OCI-LY7 (cell line): ENCODE results near the gene POLR3H. TPM values are rescaled to one million over a fixed set of nuclear protein-coding genes. Genes with fewer than 3 reads are reported as not detected.

ENCODE experiments used
- BruUV-seq: library from RNA; stranded (reverse); fragments of 400-500 nt; replicated peaks from 2 replicates; lab custom pipeline; 2021; lab: Mats Ljungman, UMichigan
- CTCF ChIA-PET: fragments of 300-600 bp; sonication (Branson Sonifier 250); formaldehyde crosslinking; loops from one replicate; lab custom pipeline; 2022; ENCODE audit warnings: antibody characterized with exemption; ENCODE audit not compliant: unreplicated experiment; lab: Charles Lee
- POLR2A ChIA-PET: fragments of 300-600 bp; sonication (Branson Sonifier 250); formaldehyde crosslinking; loops from one replicate; lab custom pipeline; 2022; ENCODE audit warnings: antibody characterized with exemption; lab: Charles Lee
- DNase-seq: peaks from one replicate; pipeline ENCODE4 v3.0.0-alpha.2; 2015; ENCODE audit warnings: low spot score
- H2AFZ ChIP-seq: fragments of 200-600 bp; sonication (generic), shearing (Covaris generic); 2 replicates; pipeline ENCODE4 v1.6.1; 2014; ENCODE audit warnings: mild to moderate bottlenecking, antibody characterized with exemption, low read length, moderate library complexity
- H3K27ac ChIP-seq: fragments of 200-600 bp; sonication (generic); 2 replicates; pipeline ENCODE4 v1.5.1; 2014; ENCODE audit warnings: mixed run types, low read depth, mild to moderate bottlenecking, moderate library complexity, low read length, inconsistent platforms; ENCODE audit not compliant: poor library complexity, severe bottlenecking
- H3K36me3 ChIP-seq: fragments of 200-600 bp; sonication (generic); 2 replicates; pipeline ENCODE4 v1.6.1; 2014; ENCODE audit warnings: mild to moderate bottlenecking, antibody characterized with exemption, low read length, moderate library complexity, mixed read lengths; ENCODE audit not compliant: insufficient read depth
- H3K4me1 ChIP-seq: fragments of 200-600 bp; sonication (generic); 2 replicates; pipeline ENCODE4 v1.5.1; 2014; ENCODE audit warnings: mild to moderate bottlenecking, low read length; ENCODE audit not compliant: insufficient read depth, poor library complexity, severe bottlenecking
- H3K4me2 ChIP-seq: fragments of 200-600 bp; sonication (generic); 2 replicates; pipeline ENCODE4 v1.6.1; 2014; ENCODE audit warnings: mild to moderate bottlenecking, low read length
- H3K4me3 ChIP-seq: fragments of 200-600 bp; sonication (generic); 2 replicates; pipeline ENCODE4 v1.5.1; 2014; ENCODE audit warnings: mild to moderate bottlenecking, low read depth, low read length; ENCODE audit not compliant: poor library complexity, severe bottlenecking
- H3K79me2 ChIP-seq: fragments of 200-600 bp; sonication (generic); 2 replicates; pipeline ENCODE4 v1.6.1; 2016; ENCODE audit warnings: low read depth, mild to moderate bottlenecking, low read length, moderate library complexity, mixed read lengths; ENCODE audit not compliant: insufficient read depth
- H3K9me2 ChIP-seq: fragments of 200-600 bp; sonication (generic); 2 replicates; pipeline ENCODE4 v1.6.1; 2016; ENCODE audit warnings: mild to moderate bottlenecking, low read length, mixed read lengths; ENCODE audit not compliant: insufficient read depth
- H3K9me3 ChIP-seq: fragments of 200-600 bp; sonication (generic); 2 replicates; pipeline ENCODE4 v1.6.1; 2014; ENCODE audit warnings: mild to moderate bottlenecking, mixed run types, low read length, mixed read lengths
- H4K20me1 ChIP-seq: fragments of 200-600 bp; sonication (generic); 2 replicates; pipeline ENCODE4 v1.6.1; 2014; ENCODE audit warnings: mild to moderate bottlenecking, antibody characterized with exemption, low read length, moderate library complexity, mixed read lengths; ENCODE audit not compliant: insufficient read depth
- CTCF ChIP-seq: fragments of 200-600 bp; sonication (generic); conservative IDR thresholded peaks from 2 replicates; pipeline ENCODE4 v1.5.1; 2014; ENCODE audit warnings: mild to moderate bottlenecking, antibody characterized with exemption, low read length, moderate library complexity, mixed read lengths
- EZH2phosphoT487 ChIP-seq: fragments of 200-600 bp; sonication (generic); IDR thresholded peaks from 2 replicates; pipeline ENCODE4 v1.6.1; 2018; ENCODE audit warnings: low read depth, borderline replicate concordance, mild to moderate bottlenecking, mixed run types, antibody characterized with exemption, low read length, moderate library complexity, mixed read lengths
- intact Hi-C: fragments of 100-400 bp; cut with micrococcal nuclease; formaldehyde crosslinking; loops from one replicate; pipeline ENCODE4 v1.10.0; 2022; ENCODE audit not compliant: unreplicated experiment
- total RNA-seq, 2 experiments: library from RNA; depleted of rRNA in 1 of 2; stranded (reverse); fragments of >200 nt in 1 of 2; shearing (Covaris generic) in 1 of 2; gene quantifications; 2 replicates each; pipeline ENCODE4 v1.2.3, GENCODE V29; 2014 to 2022

POLR3H gene
- total RNA-seq, 2 experiments from 2014 or later: 28.5 to 48.3 TPM

GRCh38 chr22:41521126-41521525 is 23.1 kb downstream of the POLR3H start:
- Histone ChIP-seq H4K20me1 (no peaks in the 10 kb centered on the region), H3K79me2 (no peaks in the 10 kb centered on the region), H3K4me2 (no peak overlapping the region), H3K9me3 (no peaks in the 10 kb centered on the region), H3K27ac (no peak overlapping the region), H3K4me1 (no peaks in the 10 kb centered on the region), H2AFZ (no peak overlapping the region), H3K9me2 (no peaks in the 10 kb centered on the region), H3K36me3 (peaks cover 88% of the 10 kb centered on the region), H3K4me3 (no peak overlapping the region)
- TF ChIP-seq CTCF (no peak), EZH2phosphoT487 (no peak)
- POLR2A ChIA-PET: no interaction called here
- TSS peak; percentile 16 for BruUV-seq
- intact Hi-C loops: no loop called here
- DNase-seq: no peak
- CTCF ChIA-PET: no interaction called here

GRCh38 chr22:41518048-41518347 is 26.3 kb downstream of the POLR3H start:
- no peaks in the 10 kb centered on the region for H3K9me2 ChIP-seq
- POLR2A ChIA-PET: no interaction called here
- BruUV-seq: no TSS peak
- intact Hi-C loops: no loop called here
- no peaks in the 10 kb centered on the region for H3K9me3 ChIP-seq
- no peak for DNase-seq
- H3K36me3 ChIP-seq: peaks cover 88% of the 10 kb centered on the region
- CTCF ChIA-PET: interaction anchor here (0.8 kb wide), 1 partner anchor 114 kb away, joined by 5 read pairs; no protein-coding TSS in a partner anchor
- no peak overlapping the region for H3K4me3 ChIP-seq
- no peak overlapping the region for H2AFZ ChIP-seq
- H4K20me1 ChIP-seq: no peaks in the 10 kb centered on the region
- no peak for TF ChIP-seq EZH2phosphoT487
- TF ChIP-seq CTCF: peak; percentile 47; the same call in 1 of the 2 replicates
- no peak overlapping the region for H3K4me2 ChIP-seq
- no peak overlapping the region for H3K27ac ChIP-seq
- no peaks in the 10 kb centered on the region for H3K79me2 ChIP-seq
- H3K4me1 ChIP-seq: no peaks in the 10 kb centered on the region

- ChIA-PET CTCF (interaction anchor here (0.7 to 0.8 kb wide), 2 partner anchors 99 to 114 kb away, joined by 3 to 5 read pairs; no protein-coding TSS in a partner anchor), POLR2A (interaction anchor here (0.6 kb wide), 1 partner anchor 808 kb away, joined by 3 read pairs; no protein-coding TSS in a partner anchor)
- no peaks in the 10 kb centered on the region for H3K79me2 ChIP-seq
- no peak for DNase-seq
- no peak overlapping the region for H3K4me2 ChIP-seq
- intact Hi-C loops: loop anchor here (1.0 kb wide), 1 partner anchor 114 kb away; no protein-coding TSS in a partner anchor
- no peaks in the 10 kb centered on the region for H3K4me1 ChIP-seq
- H4K20me1 ChIP-seq: no peaks in the 10 kb centered on the region
- no peak overlapping the region for H3K4me3 ChIP-seq
- H3K27ac ChIP-seq: no peak overlapping the region
- TF ChIP-seq CTCF (peak; percentile 85), EZH2phosphoT487 (no peak)
- no peaks in the 10 kb centered on the region for H3K9me2 ChIP-seq
- BruUV-seq: no TSS peak
- H3K9me3 ChIP-seq: no peaks in the 10 kb centered on the region
- H3K36me3 ChIP-seq: peaks cover 88% of the 10 kb centered on the region
- no peak overlapping the region for H2AFZ ChIP-seq
These were observed 26.9 kb downstream of the POLR3H start for GRCh38 chr22:41517172-41518047.
